22Rv1 (cell line): ENCODE data around the gene FAM174A.
A peak's percentile ranks its signal among the peaks of the same experiment; 100 is the strongest.

Experiments
- H3K27ac ChIP-seq: fragments of 450-650 bp; 2 replicates; pipeline ENCODE4 v1.5.1; 2017
- ZFX ChIP-seq: fragments of 450-650 bp; IDR thresholded peaks from 2 replicates; pipeline ENCODE4 v1.6.1; 2017; ENCODE audit warnings: antibody characterized with exemption, borderline replicate concordance
- TF ChIP-seq, protein P1 (sequence below): fragments of 450-650 bp; IDR thresholded peaks from 2 replicates; pipeline ENCODE4 v1.5.1; 2017; ENCODE audit warnings: mild to moderate bottlenecking

Gene FAM174A

DNA sequence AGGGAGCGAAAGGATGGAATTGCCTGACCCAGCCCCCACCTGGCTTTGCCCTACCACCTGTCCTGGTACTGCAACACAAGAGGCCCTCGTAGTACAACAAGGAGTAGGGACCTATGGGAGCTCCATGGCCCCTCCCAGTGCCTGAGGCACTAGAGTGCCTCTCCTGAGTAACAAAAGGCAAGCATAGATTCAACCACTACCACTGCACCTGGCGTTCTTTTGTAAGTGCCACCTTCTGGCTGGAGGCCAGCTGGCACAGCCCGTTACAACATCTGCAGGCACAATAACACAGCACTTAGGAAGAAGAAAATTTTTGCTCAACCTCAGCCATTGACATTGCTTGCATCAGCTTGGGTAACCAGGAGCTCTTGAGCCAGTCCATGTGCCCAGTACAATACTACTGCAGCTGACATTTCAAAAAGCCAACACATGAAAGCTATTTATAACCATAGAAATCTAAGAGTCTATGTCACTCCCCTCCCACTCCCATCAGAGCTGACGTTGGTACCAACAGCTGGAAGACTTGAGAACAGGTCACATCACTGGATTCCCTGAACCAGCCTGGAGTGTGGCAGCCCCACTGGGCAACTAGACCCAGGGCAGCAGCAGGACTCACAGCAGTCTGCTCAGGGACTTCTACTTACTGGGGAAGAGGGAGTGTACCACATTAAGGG is 17.7 kb upstream of the FAM174A start:
- TF ChIP-seq ZFX, result no peak
- TF ChIP-seq, protein P1, sequence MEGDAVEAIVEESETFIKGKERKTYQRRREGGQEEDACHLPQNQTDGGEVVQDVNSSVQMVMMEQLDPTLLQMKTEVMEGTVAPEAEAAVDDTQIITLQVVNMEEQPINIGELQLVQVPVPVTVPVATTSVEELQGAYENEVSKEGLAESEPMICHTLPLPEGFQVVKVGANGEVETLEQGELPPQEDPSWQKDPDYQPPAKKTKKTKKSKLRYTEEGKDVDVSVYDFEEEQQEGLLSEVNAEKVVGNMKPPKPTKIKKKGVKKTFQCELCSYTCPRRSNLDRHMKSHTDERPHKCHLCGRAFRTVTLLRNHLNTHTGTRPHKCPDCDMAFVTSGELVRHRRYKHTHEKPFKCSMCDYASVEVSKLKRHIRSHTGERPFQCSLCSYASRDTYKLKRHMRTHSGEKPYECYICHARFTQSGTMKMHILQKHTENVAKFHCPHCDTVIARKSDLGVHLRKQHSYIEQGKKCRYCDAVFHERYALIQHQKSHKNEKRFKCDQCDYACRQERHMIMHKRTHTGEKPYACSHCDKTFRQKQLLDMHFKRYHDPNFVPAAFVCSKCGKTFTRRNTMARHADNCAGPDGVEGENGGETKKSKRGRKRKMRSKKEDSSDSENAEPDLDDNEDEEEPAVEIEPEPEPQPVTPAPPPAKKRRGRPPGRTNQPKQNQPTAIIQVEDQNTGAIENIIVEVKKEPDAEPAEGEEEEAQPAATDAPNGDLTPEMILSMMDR, result peak; percentile 35
- H3K27ac ChIP-seq, result no peak overlapping the region

DNA sequence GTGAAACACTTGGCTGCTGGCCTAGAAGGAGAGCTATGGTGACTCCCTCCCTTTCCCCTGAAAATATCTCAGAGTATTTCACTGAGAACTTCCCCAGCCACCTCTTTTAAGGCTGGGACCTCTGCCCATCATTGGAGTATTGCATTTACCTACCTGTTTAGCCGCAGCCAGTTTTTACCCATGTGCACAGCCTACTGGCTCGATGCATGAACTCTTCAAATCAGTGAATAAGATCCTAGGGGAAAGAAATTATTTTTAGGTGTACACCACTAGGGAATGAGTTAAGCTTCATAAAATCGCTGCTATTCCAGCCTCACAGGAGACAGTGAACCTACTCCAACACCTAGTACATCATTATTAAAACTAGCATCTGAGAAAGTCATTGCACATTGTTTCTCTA is 16.8 kb upstream of the FAM174A start:
- H3K27ac ChIP-seq, result no peak overlapping the region
- TF ChIP-seq, protein P1, result no peak; the same call in 1 of the 2 replicates
- no peak for TF ChIP-seq ZFX

- H3K27ac ChIP-seq, result no peak overlapping the region
- TF ChIP-seq, protein P1, result no peak
- TF ChIP-seq ZFX, result no peak
Measured at GRCh38 chr5:100519075-100519474, 16.1 kb upstream of the FAM174A start.

- TF ChIP-seq, protein P1, result peak; percentile 23; the same call in 1 of the 2 replicates
- no peak for TF ChIP-seq ZFX
- no peak overlapping the region for H3K27ac ChIP-seq
Measured at GRCh38 chr5:100520348-100520747, 14.8 kb upstream of the FAM174A start.

- TF ChIP-seq ZFX, result no peak
- TF ChIP-seq, protein P1, result no peak
- H3K27ac ChIP-seq, result no peak overlapping the region
Measured at GRCh38 chr5:100537946-100538345, 2.8 kb downstream of the FAM174A start.

- no peak overlapping the region for H3K27ac ChIP-seq
- TF ChIP-seq, protein P1, result no peak
- no peak for TF ChIP-seq ZFX
Measured at GRCh38 chr5:100539519-100539918, 4.3 kb downstream of the FAM174A start.

DNA sequence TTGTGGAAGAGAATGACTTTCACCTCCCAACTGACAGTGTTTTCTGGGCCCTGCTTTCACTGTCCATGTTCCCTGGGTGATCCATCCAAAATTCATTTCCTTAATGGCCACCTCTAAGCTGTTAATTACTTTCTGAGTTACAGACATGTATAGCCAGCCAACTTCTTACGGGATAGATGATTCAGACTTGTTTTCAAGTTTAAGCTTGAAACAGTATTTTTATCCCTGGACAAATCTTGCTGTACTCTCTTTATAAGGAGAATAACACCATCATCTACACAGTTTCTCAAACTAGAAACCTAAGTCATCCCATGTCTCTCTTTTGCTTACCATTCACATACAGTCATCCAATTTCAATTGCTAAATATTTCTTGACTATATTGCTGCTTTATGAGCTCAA is 6.9 kb downstream of the FAM174A start:
- TF ChIP-seq ZFX, result no peak
- TF ChIP-seq, protein P1, result no peak
- H3K27ac ChIP-seq, result no peak overlapping the region
